ENCODE measurements around the gene CAPN10.

CAPN10 gene

DNA sequence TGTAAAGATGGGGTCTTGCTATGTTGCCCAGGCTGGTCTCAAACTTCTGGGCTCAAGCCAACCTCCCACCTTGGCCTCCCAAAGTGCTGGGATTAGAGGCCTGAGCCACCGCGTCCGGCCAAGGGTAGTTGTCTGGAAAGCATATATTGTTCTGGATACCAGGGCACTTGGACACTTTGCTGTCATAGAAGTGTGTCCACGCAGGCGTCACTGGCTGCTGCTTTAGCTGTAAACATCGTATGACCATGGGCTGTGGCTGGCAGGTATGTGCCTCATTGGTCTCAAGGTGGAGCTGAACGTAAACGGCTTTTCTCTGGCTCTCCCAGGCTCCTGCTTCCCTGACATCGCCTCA, 35.5 kb downstream of the CAPN10 start:
- Histone ChIP-seq H3K4me2 (peak overlapping the region; percentile 78 to 94 (median 86)), H3K27me3 (no peaks in the 10 kb centered on the region), H3K4me3 (peak overlapping the region in 2 of 10 experiments; percentile 11 to 22; a peak in 2 of 20 replicates), H3K9ac (peak overlapping the region in 9 of 11 experiments; percentile 45 to 73 (median 70); a peak in 18 of 22 replicates), H3K4me1 (peaks cover 64 to 86% (median 74%) of the 10 kb centered on the region in 10 experiments), H3K36me3 (peaks cover 0 to 20% (median 8%) of the 10 kb centered on the region in 11 experiments; a peak in 10 of 22 replicates), H3K27ac (peak overlapping the region; percentile 36 to 92 (median 86); a peak in 20 of 22 replicates), H4K20me1 (no peaks in the 10 kb centered on the region), H3K9me3 (replicated peaks in 1 of 11) (peaks cover 7 to 21% (median 13%) of the 10 kb centered on the region in 11 experiments)
- TF ChIP-seq Cebpa-rat (IDR thresholded peaks at IDR 0.05), result no peak

DNA sequence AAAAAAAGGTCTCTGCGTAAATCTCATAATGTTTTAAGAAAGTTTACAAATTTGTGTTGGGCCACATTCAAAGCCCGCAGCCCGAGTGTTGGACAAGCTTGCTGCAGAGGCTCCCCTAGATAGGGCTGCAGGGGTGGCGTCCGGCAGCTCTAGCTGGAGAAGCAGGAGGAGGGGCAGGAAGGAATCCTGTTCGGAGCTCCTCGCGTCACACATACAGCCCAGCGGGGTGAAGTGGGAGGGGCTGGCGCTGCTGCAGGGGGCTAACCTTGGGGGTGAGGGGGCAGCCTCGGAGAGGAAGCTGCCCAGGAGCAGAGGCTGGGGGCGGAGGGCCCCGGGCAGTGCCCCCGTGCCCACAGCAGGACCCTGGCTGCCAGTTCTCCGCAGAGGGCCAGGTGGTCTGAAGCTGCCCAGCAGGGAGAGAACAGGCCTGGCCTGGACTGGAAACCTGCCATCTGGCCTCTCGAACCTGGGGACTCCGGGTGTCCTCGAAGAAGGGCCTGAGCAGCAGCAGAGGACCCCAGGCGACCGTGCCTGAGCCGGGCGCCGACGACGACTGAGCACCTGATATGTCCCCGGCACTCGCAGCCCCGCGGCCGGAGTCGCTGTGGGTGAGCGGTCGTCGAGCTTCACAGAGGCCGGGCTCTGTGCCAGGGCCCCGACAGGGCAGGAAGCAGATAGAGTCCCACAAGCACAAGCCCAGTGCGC, 36.1 kb downstream of the CAPN10 start:
- Histone ChIP-seq H3K4me3 (peak overlapping the region in 1 of 10 experiments; percentile 24; a peak in 1 of 20 replicates), H3K27me3 (no peaks in the 10 kb centered on the region), H3K4me2 (peak overlapping the region; percentile 78 to 94 (median 86)), H4K20me1 (no peaks in the 10 kb centered on the region), H3K9me3 (replicated peaks in 1 of 11) (peaks cover 2 to 14% (median 7%) of the 10 kb centered on the region in 11 experiments), H3K27ac (peak overlapping the region in 10 of 11 experiments; percentile 35 to 92 (median 87); a peak in 19 of 22 replicates), H3K9ac (peak overlapping the region; percentile 29 to 73 (median 68); a peak in 17 of 22 replicates), H3K36me3 (peaks cover 0 to 14% (median 2%) of the 10 kb centered on the region in 11 experiments; a peak in 9 of 22 replicates), H3K4me1 (peaks cover 71 to 93% (median 81%) of the 10 kb centered on the region in 10 experiments)
- TF ChIP-seq Cebpa-rat (IDR thresholded peaks at IDR 0.05), result no peak

DNA sequence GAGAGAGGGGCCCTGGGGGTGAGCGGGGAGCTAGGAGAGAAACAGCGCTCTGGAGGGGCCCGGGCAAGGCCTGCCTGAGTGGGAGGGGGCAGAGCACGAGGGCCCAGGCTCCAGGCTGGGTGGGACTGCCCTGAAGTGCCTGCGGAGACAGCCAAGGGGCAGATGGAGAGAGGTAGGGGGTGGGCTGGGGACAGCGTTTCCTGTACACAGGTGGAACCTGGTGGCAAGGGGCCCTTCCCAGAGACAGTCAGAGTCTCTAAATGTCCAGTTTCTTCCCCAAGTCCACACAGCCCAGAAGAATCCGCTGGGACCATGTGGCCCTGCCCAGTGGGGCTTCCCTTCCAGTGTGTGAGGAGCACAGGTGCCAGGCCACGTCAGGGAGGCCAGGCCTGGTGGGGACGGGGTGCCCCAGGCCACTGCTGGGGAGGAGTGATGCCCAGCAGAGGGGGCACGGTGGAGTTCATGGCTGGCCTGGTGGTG, 37.0 kb downstream of the CAPN10 start:
- Histone ChIP-seq H3K4me2 (peak overlapping the region; percentile 78 to 94 (median 86)), H3K27ac (peak overlapping the region in 7 of 11 experiments; percentile 45 to 91 (median 86); a peak in 11 of 22 replicates)

DNA sequence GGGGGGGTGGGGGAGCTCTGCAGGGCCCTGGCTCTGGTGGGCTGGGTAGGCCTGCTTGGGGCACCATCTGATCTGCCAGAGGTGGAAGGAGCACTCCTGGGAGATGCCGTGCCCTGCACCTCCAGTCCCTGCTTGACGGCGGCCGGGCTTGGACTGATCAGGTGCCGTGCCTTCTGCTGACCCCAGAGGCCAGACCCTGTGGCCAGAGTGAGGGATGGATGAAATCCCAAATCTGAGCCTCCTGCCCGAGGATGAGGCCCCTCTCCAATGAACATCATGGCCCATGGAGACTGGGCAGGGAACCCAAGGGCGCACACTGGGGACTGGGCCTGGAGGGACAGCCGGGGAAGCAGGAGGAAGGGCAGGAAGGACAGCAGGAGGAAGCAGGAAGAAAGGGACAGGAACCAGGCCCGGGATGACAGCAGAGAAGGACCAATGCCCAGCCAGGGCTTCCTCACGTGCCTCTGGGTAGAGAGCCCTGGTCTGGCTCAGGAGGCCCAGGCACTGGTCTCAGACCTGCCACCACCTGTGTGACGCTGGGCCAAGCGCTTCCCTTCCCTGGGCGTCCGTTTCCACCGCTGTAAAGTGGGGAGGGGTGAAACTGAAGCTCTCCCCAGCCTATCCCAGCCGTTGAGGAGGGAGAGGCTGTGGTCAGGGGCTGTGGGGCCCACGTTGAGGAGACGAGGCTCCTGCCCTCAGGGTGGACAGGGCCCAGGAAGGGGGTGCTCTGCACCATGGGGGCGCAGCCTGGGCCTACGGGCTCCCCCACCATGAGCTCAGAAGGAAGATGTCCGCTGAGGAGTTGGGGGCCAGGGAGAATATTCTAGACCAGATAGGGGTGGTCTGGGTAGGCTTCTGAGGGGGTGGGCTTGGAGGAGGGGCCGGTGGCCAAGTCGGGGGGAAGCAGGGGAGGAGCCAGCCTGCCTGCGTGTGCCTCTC, 37.7 kb downstream of the CAPN10 start:
- Histone ChIP-seq H3K27me3 (no peaks in the 10 kb centered on the region), H3K27ac (peak overlapping the region in 9 of 11 experiments; percentile 37 to 91 (median 84); a peak in 18 of 22 replicates), H3K4me3 (no peak overlapping the region), H3K9ac (peak overlapping the region in 7 of 11 experiments; percentile 4 to 48 (median 18); a peak in 6 of 22 replicates), H3K4me1 (peaks cover 83 to 99% (median 93%) of the 10 kb centered on the region in 10 experiments), H3K9me3 (replicated peaks in 1 of 11) (no peaks in the 10 kb centered on the region), H3K36me3 (no peaks in the 10 kb centered on the region; a peak in 1 of 22 replicates), H3K4me2 (peak overlapping the region; percentile 78 to 94 (median 86); a peak in 21 of 22 replicates), H4K20me1 (no peaks in the 10 kb centered on the region)
- TF ChIP-seq Cebpa-rat (IDR thresholded peaks at IDR 0.05), result no peak

More for the DNA sequence above, 37.0 kb downstream of the CAPN10 start:
- Histone ChIP-seq H3K27me3 (no peaks in the 10 kb centered on the region), H3K9ac (peak overlapping the region in 4 of 11 experiments; percentile 18 to 71 (median 49); a peak in 4 of 22 replicates), H3K9me3 (replicated peaks in 1 of 11) (peaks cover 0 to 5% (median 0%) of the 10 kb centered on the region in 11 experiments; a peak in 4 of 22 replicates), H3K4me1 (peaks cover 79 to 100% (median 90%) of the 10 kb centered on the region in 10 experiments), H3K36me3 (peaks cover 0 to 6% (median 0%) of the 10 kb centered on the region in 11 experiments; a peak in 5 of 22 replicates), H3K4me3 (no peak overlapping the region), H4K20me1 (no peaks in the 10 kb centered on the region)
- no peak for TF ChIP-seq Cebpa-rat (IDR thresholded peaks at IDR 0.05)

DNA sequence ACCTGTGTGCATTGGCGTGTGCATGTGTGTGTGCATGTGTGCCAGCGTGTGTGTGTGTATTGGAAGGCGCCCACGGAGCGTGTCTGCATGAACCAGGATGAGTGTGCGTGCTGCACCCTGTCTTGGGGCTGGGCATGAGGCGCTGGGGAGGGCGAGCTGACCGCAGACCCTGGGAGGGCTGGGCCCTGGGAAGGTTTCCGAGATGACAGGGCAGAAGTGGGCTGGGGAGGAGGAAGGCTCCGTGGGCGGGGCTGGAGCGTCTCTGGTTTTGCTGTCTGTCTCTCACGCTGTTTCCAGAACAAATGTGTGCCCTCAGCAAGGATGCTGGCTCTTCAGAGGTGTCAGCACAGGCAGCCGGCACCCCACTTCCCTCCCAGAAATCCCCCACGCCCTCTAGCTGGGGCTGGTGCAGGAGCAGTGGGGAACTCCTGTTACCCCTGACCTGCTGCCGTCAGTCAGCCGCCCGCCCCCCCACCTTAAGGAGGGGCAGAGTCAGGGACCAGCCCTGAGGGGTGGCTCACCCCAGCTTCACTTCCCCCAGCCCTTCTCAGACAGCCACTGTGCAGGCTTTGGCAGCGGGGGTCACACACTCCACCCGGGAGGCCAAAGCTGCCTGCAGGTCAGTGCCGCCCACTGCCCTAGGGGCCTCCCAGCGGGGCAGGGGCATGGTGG, 38.6 kb downstream of the CAPN10 start, which contains the start of gene GPR35:
GPR35 (plus strand) TSS at position 531 of the 672 bp plus-strand sequence. CDS start 4,473 bp downstream, outside the sequence.
- Histone ChIP-seq H3K9ac (peak within 1 kb of the TSS; percentile 51 to 74 (median 68); a peak in 21 of 22 replicates), H3K9me3 (replicated peaks in 1 of 11) (no peaks in the 10 kb centered on the region), H3K27me3 (no peaks in the 10 kb centered on the region), H3K27ac (peak within 1 kb of the TSS; percentile 43 to 91 (median 81); a peak in 21 of 22 replicates), H3K36me3 (peaks cover 0 to 1% (median 0%) of the 10 kb centered on the region in 11 experiments; a peak in 4 of 22 replicates), H3K4me1 (peaks cover 76 to 91% (median 86%) of the 10 kb centered on the region in 10 experiments), H4K20me1 (no peaks in the 10 kb centered on the region), H3K4me3 (peak within 1 kb of the TSS in 3 of 10 experiments; percentile 8 to 42 (median 24); a peak in 2 of 20 replicates), H3K4me2 (peak within 1 kb of the TSS; percentile 83 to 94 (median 89); a peak in 21 of 22 replicates)
- no peak for TF ChIP-seq Cebpa-rat (IDR thresholded peaks at IDR 0.05)

DNA sequence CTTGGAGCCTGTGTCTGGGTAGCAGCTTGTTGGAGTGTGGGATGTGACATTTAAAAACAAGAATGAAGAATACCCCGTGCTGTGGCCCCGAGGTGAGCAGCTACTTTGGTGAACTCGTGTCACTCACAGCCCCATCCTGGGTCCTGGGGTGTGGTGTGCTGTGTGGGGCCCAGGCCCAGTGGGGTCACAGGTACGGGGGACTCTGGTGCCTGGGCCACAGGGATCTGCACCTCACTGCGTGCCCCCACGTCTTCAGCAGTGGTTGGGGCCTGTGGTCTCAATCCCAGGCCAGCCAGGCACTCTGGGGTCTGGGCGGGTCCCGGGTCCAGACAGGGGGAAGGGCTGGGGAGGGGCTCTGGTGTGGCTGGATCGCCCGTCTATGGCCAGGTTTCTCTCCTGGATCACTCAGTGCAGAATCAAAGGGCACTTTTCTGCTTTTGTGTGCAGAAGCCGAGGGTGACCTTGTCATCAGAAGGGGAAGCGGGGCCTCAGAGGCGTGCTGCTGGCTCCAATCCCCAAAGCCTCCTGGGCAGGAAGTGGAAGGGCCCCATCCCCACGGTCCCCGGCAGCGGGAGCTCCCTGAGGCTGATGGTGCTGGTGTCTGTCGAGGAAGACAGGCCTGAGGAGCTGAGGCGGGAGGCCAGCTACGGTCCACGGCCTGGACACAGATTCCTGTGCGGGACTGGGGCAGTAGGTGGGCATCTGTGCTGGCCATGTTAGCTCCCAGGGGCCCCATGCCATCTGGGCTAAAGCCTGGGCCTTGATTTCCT, 40.2 kb downstream of the CAPN10 start:
- Histone ChIP-seq H3K27ac (peak overlapping the region; percentile 43 to 91 (median 80); a peak in 21 of 22 replicates), H3K4me2 (peak overlapping the region; percentile 61 to 94 (median 85)), H3K4me3 (no peak overlapping the region), H3K36me3 (peaks cover 0 to 7% (median 0%) of the 10 kb centered on the region in 11 experiments; a peak in 4 of 22 replicates), H3K27me3 (no peaks in the 10 kb centered on the region), H4K20me1 (no peaks in the 10 kb centered on the region), H3K4me1 (peaks cover 60 to 75% (median 69%) of the 10 kb centered on the region in 10 experiments), H3K9me3 (replicated peaks in 1 of 11) (peaks cover 0 to 2% (median 2%) of the 10 kb centered on the region in 11 experiments; a peak in 12 of 22 replicates), H3K9ac (peak overlapping the region; percentile 51 to 74 (median 68); a peak in 21 of 22 replicates)
- no peak for TF ChIP-seq Cebpa-rat (IDR thresholded peaks at IDR 0.05)
